ENCODE measurements around the gene PDCD2L.

DNA sequence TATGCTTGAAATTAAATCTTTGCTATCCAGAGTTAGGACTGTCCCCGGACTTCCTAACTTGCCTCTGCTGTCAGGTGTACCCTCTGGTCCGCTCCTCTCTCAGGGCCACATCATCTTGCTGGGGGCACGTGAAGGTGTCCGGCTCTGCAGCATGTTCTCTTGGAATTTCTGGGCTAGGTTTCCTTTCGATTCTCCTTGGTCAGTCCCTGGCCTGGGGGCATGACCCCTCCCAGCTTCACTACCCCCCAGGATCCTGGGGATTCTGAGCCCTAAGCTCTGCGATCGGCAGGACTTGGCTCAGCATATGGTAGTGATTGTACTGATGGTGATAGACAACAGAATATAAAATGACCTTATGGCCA, 44.3 kb upstream of the PDCD2L start:
- TF ChIP-seq, protein P1, sequence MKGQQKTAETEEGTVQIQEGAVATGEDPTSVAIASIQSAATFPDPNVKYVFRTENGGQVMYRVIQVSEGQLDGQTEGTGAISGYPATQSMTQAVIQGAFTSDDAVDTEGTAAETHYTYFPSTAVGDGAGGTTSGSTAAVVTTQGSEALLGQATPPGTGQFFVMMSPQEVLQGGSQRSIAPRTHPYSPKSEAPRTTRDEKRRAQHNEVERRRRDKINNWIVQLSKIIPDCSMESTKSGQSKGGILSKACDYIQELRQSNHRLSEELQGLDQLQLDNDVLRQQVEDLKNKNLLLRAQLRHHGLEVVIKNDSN (IDR thresholded peaks at IDR 0.05; ENCODE audit: borderline replicate concordance, low read depth) = no peak
- no peak for TF ChIP-seq CTCF (IDR thresholded peaks at IDR 0.05)
- no peak for TF ChIP-seq GABPA (IDR thresholded peaks at IDR 0.05; ENCODE audit: low read depth)
- TF ChIP-seq REST (IDR thresholded peaks at IDR 0.05; ENCODE audit: low read depth, low read length) = no peak
- TF ChIP-seq SMC3 (IDR thresholded peaks at IDR 0.05; ENCODE audit: low read depth, low read length) = no peak
- no peak for TF ChIP-seq FOXJ3 (CRISPR knock-in tag; IDR thresholded peaks at IDR 0.05)
- no peak for TF ChIP-seq RAD21 (IDR thresholded peaks at IDR 0.05; ENCODE audit: low read length)
- TF ChIP-seq POLR2AphosphoS5 (IDR thresholded peaks at IDR 0.05; ENCODE audit: low read depth, low read length) = no peak
- TF ChIP-seq MEF2A (IDR thresholded peaks at IDR 0.05; ENCODE audit: borderline replicate concordance, low read depth) = no peak
- no peak for TF ChIP-seq EP300 (IDR thresholded peaks at IDR 0.05; ENCODE audit: borderline replicate concordance in 1 of 2, low read depth in 1 of 2, low read length in 1 of 2)

Data from SK-N-SH (cell line).